ENCODE measurements around the gene C2orf80. TPM values are rescaled to one million over a fixed set of nuclear protein-coding genes. Genes with fewer than 3 reads are reported as not detected.
"Not testable (repeated sequence)": the region's sequence is repeated elsewhere in the genome, so short reads cannot be mapped to it uniquely, and the experiment has no call there.

Gene C2orf80
- total RNA-seq, 2 experiments from 2014 or later: not detected

DNA sequence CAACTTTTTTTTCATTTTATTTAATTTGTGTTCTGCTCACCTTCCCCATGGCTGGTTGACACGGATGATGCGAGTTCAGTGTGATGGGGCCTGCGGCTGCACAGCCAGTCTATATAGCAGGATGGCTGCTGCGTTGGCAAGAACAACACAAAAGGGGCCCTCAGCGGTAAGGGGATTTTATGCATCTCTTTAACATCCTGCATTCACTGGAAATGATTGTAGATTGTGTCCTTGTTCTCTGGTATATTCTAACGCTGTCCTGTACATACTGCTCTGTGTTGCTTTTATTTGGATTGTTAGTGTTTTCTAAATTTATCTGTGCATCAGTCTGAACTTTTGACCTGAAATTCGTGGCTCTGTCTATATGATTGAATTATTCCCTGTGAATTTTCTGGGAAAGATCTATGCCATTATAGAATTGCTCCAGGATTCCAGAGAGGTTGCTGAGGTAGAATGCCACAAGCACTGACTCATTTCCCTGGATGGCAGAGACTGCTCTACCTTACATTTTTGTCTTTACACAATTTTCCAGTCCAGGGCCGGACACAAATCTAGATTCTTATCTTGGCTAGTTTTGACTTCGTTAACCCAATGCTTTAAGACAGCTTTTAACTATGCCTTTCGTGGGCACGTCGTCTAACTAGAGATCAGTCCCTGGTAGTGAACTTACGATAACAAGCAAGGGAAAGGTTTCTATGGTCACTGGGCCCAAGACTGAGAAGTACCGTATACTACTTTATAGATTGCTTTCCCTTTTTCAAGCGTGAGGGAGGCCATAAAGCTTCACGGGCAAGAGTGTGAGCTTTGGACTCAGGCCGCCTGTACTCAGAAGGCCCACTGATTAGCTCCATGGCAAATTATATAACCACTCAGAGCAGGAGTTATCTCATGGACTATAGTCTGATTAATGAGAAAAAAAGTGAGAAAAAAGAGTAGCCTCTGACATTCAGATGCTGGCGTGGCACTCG lies 59.8 kb downstream of the C2orf80 start, which contains the start of gene CRYGC:
TSS of gene CRYGC (minus strand) at position 85 of the 968 bp plus-strand sequence. CDS start at position 49, 36 bp downstream.
- ChIA-PET POLR2A (no interaction called here), CTCF (no interaction called here)
- ATAC-seq (no peak), DNase-seq (no peak)
- no peaks in the 10 kb centered on the region for H3K9me3 Mint-ChIP-seq (ENCODE audit: low read depth)
- H3K36me3 Mint-ChIP-seq (ENCODE audit: low read depth): no peaks in the 10 kb centered on the region
- no peak within 1 kb of the TSS for H3K27ac Mint-ChIP-seq
- H3K4me3 Mint-ChIP-seq: no peak within 1 kb of the TSS
- peaks cover 3% of the 10 kb centered on the region for H3K4me1 Mint-ChIP-seq
- H3K27me3 Mint-ChIP-seq: peaks cover 14% of the 10 kb centered on the region
- intact Hi-C loops (cut with DNase I, micrococcal nuclease): no loop called here

DNA sequence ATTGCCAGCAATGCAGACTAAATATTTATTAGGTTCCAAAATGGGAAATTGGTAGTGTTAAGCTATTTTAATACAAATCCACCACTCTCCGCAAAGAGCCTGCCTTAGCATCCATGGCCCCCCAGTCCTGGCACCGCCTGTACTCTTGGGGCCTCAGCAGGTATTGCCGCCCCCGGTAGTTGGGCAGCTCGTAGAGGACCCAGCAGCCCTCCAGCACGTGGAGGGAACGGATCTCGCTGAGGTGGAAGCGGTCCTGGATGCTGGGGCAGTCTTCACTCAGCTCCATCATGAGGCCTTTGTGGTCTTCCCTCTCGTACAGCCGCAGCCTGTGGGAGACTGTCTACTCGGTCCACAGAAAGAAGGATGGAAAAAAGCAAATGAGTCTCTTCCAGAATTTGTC lies 61.7 kb downstream of the C2orf80 start:
- intact Hi-C loops (cut with DNase I, micrococcal nuclease): no loop called here
- no peak for ATAC-seq

DNA sequence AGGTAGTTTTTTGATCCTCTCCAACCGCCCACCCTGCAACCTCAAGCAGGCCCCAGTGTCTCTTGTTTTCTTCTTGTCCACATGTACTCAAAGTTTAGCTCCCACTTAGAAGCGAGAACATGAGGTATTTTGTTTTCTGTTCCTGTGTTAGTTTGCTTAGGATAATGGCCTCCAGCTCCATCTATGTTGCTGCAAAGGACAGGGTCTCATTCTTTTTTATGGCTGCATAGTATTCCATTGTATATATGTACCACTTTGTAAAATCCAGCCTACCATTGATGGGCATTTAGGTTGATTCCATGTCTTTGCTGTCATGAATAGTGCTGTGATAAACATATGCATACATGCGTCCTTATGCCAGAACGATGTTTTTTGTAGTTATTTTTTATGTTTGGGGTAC lies 62.7 kb downstream of the C2orf80 start:
- intact Hi-C loops (cut with DNase I, micrococcal nuclease): no loop called here
- no peaks in the 10 kb centered on the region for H3K9me3 Mint-ChIP-seq (ENCODE audit: low read depth)
- H3K4me3 Mint-ChIP-seq: no peak overlapping the region
- DNase-seq (no peak), ATAC-seq (no peak)
- peaks cover 11% of the 10 kb centered on the region for H3K4me1 Mint-ChIP-seq
- peaks cover 25% of the 10 kb centered on the region for H3K27me3 Mint-ChIP-seq
- ChIA-PET CTCF (no interaction called here), POLR2A (no interaction called here)
- H3K36me3 Mint-ChIP-seq (ENCODE audit: low read depth): no peaks in the 10 kb centered on the region
- H3K27ac Mint-ChIP-seq: no peak overlapping the region

More for the DNA sequence above, 61.7 kb downstream of the C2orf80 start:
- Mint-ChIP-seq H3K27me3 (peaks cover 25% of the 10 kb centered on the region), H3K36me3 (ENCODE audit: low read depth) (no peaks in the 10 kb centered on the region), H3K4me1 (peaks cover 11% of the 10 kb centered on the region), H3K27ac (no peak overlapping the region), H3K4me3 (no peak overlapping the region), H3K9me3 (ENCODE audit: low read depth) (no peaks in the 10 kb centered on the region)
- ChIA-PET POLR2A (no interaction called here), CTCF (interaction anchor here (0.7 kb wide), 1 partner anchor 236 kb away, joined by 3 read pairs; no protein-coding TSS in a partner anchor)
- DNase-seq: no peak

- Mint-ChIP-seq H3K4me3 (no peak overlapping the region), H3K27ac (no peak overlapping the region), H3K27me3 (peaks cover 25% of the 10 kb centered on the region), H3K4me1 (peaks cover 11% of the 10 kb centered on the region), H3K9me3 (ENCODE audit: low read depth) (no peaks in the 10 kb centered on the region), H3K36me3 (ENCODE audit: low read depth) (no peaks in the 10 kb centered on the region)
- ATAC-seq (no peak), DNase-seq (no peak)
- intact Hi-C loops (cut with DNase I, micrococcal nuclease): no loop called here
- ChIA-PET POLR2A (no interaction called here), CTCF (interaction anchor here (1.0 to 1.2 kb wide), 2 partner anchors 50 to 256 kb away, joined by 3 to 4 read pairs; no protein-coding TSS in a partner anchor)
Observed at GRCh38 chr2:208125251-208125650, 64.6 kb downstream of the C2orf80 start.

DNA sequence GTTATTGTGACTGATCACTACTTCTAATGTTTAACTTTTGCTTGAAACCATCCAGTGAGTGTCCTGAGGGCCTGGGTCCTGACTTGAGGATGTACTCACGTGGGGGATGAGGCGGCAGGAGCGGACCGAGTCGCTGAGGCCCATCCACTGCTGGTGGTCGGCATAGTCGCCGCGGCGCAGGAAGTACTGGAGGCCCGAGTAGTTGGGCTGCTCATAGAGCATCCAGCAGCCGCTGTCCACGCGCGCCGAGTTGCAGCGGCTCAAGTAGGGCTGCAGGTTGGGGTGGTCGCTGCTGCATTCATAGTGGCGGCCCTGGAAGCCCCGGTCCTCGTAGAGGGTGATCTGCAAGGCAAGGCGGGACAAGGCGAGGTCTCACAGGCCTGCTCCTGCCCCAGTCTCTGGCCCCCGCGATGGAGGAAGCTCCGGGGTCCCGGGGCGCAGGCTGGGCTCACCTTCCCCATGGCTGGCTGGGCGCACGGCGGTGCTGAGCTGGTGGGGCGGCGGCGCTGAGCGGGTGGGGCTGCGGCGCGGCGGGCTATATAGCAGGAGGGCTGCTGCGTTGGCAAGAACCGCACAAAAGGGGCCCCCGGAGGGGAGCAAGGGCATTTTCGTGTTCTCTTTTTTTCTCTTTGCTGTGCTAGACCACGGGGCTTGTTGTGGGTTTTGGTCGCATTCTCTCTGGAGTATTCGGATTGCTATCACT lies 65.7 kb downstream of the C2orf80 start, which contains the start of gene CRYGD:
TSS of gene CRYGD (minus strand) at position 512 of the 703 bp plus-strand sequence. CDS start at position 461, 51 bp downstream.
- H3K27ac Mint-ChIP-seq; intact Hi-C loops (cut with DNase I, micrococcal nuclease); CTCF ChIA-PET; POLR2A ChIA-PET; H3K36me3 Mint-ChIP-seq (ENCODE audit: low read depth); H3K9me3 Mint-ChIP-seq (ENCODE audit: low read depth): not testable (repeated sequence)
- peak; percentile 55 for ATAC-seq
- peak; percentile 27 for DNase-seq
- Mint-ChIP-seq H3K27me3 (peaks cover 25% of the 10 kb centered on the region), H3K4me3 (peak within 1 kb of the TSS; percentile 47), H3K4me1 (peaks cover 11% of the 10 kb centered on the region)

DNA sequence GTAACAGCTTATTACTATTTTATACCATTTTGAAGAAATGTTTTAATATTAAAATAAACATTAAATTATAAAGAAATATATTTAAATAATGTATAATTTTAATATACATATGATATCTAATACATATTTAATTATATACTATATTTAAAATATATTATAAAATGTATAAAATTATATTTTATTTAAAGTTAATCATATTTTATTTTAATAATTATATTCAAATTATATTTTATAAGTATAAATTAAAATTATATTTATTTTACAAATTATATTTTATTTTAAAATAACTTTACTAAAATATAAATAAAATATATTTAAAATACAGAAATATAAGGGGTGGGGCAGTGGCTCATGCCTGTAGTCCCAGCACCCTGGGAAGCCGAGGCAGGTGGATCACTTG lies 67.6 kb downstream of the C2orf80 start:
- Mint-ChIP-seq H3K36me3 (ENCODE audit: low read depth) (no peaks in the 10 kb centered on the region), H3K27me3 (peaks cover 20% of the 10 kb centered on the region), H3K4me3 (no peak overlapping the region), H3K9me3 (ENCODE audit: low read depth) (no peaks in the 10 kb centered on the region), H3K27ac (no peak overlapping the region), H3K4me1 (peaks cover 11% of the 10 kb centered on the region)
- no peak for DNase-seq
- no peak for ATAC-seq
- intact Hi-C loops (cut with DNase I, micrococcal nuclease): no loop called here
- ChIA-PET CTCF (interaction anchor here (1.6 kb wide), 1 partner anchor 82 kb away, joined by 5 read pairs; no protein-coding TSS in a partner anchor), POLR2A (no interaction called here)

DNA sequence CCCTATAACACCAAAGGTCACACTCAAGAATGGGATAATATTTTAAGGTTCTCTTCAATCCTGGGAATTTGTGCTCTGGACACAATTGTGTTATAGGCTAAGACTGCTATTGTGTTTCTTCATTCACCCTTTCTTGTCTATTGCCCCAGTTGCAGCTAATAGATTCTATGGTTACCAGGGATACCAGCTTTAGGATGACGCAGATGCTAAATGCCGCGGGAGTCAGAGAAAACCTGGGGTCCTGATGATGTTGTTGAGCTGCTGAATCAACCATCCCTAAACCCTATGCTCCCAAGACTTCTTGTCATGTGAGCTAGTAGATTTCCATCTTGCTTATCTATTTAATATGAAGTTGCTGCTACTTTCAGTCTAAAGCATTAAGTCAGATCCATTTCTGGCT lies 70.9 kb downstream of the C2orf80 start:
- H3K9me3 Mint-ChIP-seq (ENCODE audit: low read depth): no peaks in the 10 kb centered on the region
- CTCF ChIA-PET: no interaction called here
- ATAC-seq (no peak), DNase-seq (no peak)
- no peak overlapping the region for H3K27ac Mint-ChIP-seq
- H3K4me3 Mint-ChIP-seq: no peak overlapping the region
- peaks cover 3% of the 10 kb centered on the region for H3K27me3 Mint-ChIP-seq
- intact Hi-C loops (cut with DNase I, micrococcal nuclease): no loop called here
- H3K4me1 Mint-ChIP-seq: peaks cover 3% of the 10 kb centered on the region
- no peaks in the 10 kb centered on the region for H3K36me3 Mint-ChIP-seq (ENCODE audit: low read depth)
- POLR2A ChIA-PET: interaction anchor here (0.5 kb wide), 1 partner anchor 9 kb away, joined by 4 read pairs; no protein-coding TSS in a partner anchor

- H3K4me3 Mint-ChIP-seq; H3K27ac Mint-ChIP-seq; H3K4me1 Mint-ChIP-seq; H3K36me3 Mint-ChIP-seq (ENCODE audit: low read depth); intact Hi-C loops (cut with DNase I, micrococcal nuclease); H3K27me3 Mint-ChIP-seq; DNase-seq; POLR2A ChIA-PET; ATAC-seq; H3K9me3 Mint-ChIP-seq (ENCODE audit: low read depth); CTCF ChIA-PET: not testable (repeated sequence)
Observed at GRCh38 chr2:208117390-208117789, 72.4 kb downstream of the C2orf80 start.

Other genes starting within 250 kb of the C2orf80 start
- gene PLEKHM3, start 164.5 kb downstream of the C2orf80 start, total RNA-seq: 1 to 10 TPM; 4.5 to 5.2 TPM
- gene CRYGD, start 65.5 kb downstream of the C2orf80 start, total RNA-seq: not detected
- not detected for gene CRYGC, start 60.2 kb downstream of the C2orf80 start, total RNA-seq
- gene CRYGB, start 43.9 kb downstream of the C2orf80 start, total RNA-seq: not detected
- not detected for gene CRYGA, start 26.4 kb downstream of the C2orf80 start, total RNA-seq
- 10 to 100 TPM; 21.1 to 23.7 TPM for gene IDH1, start 65.0 kb upstream of the C2orf80 start, total RNA-seq
- gene PIKFYVE, start 76.2 kb upstream of the C2orf80 start, total RNA-seq: 10 to 100 TPM; 19.3 to 21.5 TPM
- under 1 TPM in 1 of 2 experiments, not detected in 1; 0.14 TPM for gene PTH2R, start 216.8 kb upstream of the C2orf80 start, total RNA-seq